Mucosa of descending colon (tissue), 3 donors: Measurements from ENCODE around the gene MADD. TPM values are rescaled to one million over a fixed set of nuclear protein-coding genes. Genes with fewer than 3 reads are reported as not detected.

Source experiments
- ATAC-seq: fragments of 200-7000 bp; cut with Tn5 transposase; one replicate; pipeline ENCODE4 v1.9.1; 2020; ENCODE audit warnings: mild to moderate bottlenecking, moderate library complexity
- DNase-seq, 3 donors: peaks; one replicate each; pipeline ENCODE4 v3.0.0-alpha.2; 2020
- H3K36me3 ChIP-seq: fragments of 200-600 bp; one replicate; pipeline ENCODE4 v1.8.0; 2021; ENCODE audit warnings: low read depth, mild to moderate bottlenecking
- H3K4me1 ChIP-seq: fragments of 200-600 bp; one replicate; pipeline ENCODE4 v1.8.0; 2021; ENCODE audit warnings: low read depth, mild to moderate bottlenecking
- H3K4me3 ChIP-seq: fragments of 200-600 bp; one replicate; pipeline ENCODE4 v1.8.0; 2021; ENCODE audit warnings: mild to moderate bottlenecking
- H3K9me3 ChIP-seq: fragments of 200-600 bp; one replicate; pipeline ENCODE4 v1.8.0; 2021; ENCODE audit warnings: mild to moderate bottlenecking
- intact Hi-C, 2 donors: fragments of 100-400 bp; cut with DNase I in 1 of 2; cut with micrococcal nuclease in 1 of 2; formaldehyde crosslinking; loops; one replicate each; pipeline versions ENCODE4 v1.11.0 to v1.11.1; 2022; cut with DNase I, micrococcal nuclease
- total RNA-seq, 3 donors: library from RNA; stranded (reverse); fragmentation: NEBNext Ultra II Directional in 2 of 3; extraction: Animal tissue kit (Norgen Biotek cat#: 25700) in 2 of 3; gene quantifications; one replicate each; pipeline versions ENCODE4 v1.2.1 to v1.2.4, GENCODE V29; 2021 to 2023
- TF ChIP-seq, protein P1 (sequence below): fragments of 200-600 bp; IDR thresholded peaks from one replicate; pipeline ENCODE4 v1.8.0; 2022; ENCODE audit warnings: antibody characterized with exemption, mild to moderate bottlenecking
- donor health status: DM: no; HTN: no; CAD: no; lungs with moderate emphysema.
- donor health status: DM: no; HTN: no; CAD: no.
- donor health status: DM: no; HTN: yes; CAD: no.

The MADD gene
- total RNA-seq, 3 donors from 2014 or later = 45.0 to 69.6 (median 67.3) TPM

DNA sequence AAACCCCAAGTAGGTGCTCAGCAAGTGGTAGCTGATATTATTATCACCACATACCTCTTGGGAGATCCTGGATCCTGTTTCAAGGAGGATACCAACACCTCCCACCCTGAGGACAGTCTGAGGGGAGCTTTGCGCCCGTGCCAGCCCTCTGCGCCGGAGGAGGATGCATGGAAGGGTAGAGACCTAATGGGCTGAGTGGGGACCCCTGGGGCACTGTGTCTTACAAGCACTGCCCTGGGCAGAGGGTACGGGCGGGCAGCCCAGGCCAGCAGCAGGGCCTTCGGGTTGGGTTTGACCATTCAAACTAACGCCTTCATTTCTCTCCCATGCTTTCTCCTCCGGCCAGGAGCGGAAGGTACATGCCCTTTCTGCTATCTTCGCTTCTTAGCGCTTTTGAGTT, 56.3 kb downstream of the MADD start:
- Histone ChIP-seq H3K4me3 (no peak overlapping the region), H3K9me3 (no peaks in the 10 kb centered on the region), H3K36me3 (peaks cover 4% of the 10 kb centered on the region), H3K4me1 (peaks cover 3% of the 10 kb centered on the region)
- TF ChIP-seq, protein P1, sequence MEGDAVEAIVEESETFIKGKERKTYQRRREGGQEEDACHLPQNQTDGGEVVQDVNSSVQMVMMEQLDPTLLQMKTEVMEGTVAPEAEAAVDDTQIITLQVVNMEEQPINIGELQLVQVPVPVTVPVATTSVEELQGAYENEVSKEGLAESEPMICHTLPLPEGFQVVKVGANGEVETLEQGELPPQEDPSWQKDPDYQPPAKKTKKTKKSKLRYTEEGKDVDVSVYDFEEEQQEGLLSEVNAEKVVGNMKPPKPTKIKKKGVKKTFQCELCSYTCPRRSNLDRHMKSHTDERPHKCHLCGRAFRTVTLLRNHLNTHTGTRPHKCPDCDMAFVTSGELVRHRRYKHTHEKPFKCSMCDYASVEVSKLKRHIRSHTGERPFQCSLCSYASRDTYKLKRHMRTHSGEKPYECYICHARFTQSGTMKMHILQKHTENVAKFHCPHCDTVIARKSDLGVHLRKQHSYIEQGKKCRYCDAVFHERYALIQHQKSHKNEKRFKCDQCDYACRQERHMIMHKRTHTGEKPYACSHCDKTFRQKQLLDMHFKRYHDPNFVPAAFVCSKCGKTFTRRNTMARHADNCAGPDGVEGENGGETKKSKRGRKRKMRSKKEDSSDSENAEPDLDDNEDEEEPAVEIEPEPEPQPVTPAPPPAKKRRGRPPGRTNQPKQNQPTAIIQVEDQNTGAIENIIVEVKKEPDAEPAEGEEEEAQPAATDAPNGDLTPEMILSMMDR = no peak
- DNase-seq = no peak
- intact Hi-C loops = no loop called here
- no peak for ATAC-seq

GRCh38 chr11:47327025-47327424, 57.1 kb downstream of the MADD start:
- peaks cover 8% of the 10 kb centered on the region for H3K4me1 ChIP-seq
- ATAC-seq (no peak), DNase-seq (no peak)
- TF ChIP-seq, protein P1 = no peak
- intact Hi-C loops = no loop called here
- peaks cover 4% of the 10 kb centered on the region for H3K36me3 ChIP-seq
- H3K9me3 ChIP-seq = no peaks in the 10 kb centered on the region
- H3K4me3 ChIP-seq = no peak overlapping the region

DNA sequence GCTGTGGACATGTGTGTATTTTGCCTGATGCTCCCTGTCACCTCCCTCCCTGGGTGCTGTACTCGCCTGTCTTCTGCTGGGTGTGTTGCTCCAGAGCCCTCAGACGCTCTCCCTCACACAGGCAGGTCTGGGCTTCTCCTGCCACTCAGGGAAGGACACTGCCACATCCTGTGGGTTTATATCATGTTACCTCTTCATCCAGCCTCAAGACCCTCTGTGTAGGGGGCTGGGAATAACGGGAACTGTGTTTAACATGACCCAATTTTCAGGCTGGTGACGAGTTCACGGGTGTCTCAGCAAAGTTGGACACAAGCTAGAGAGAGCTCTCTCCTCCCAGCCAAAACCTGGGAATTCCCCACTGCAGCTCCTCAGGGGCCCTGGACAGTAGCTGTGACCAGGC, 58.0 kb downstream of the MADD start:
- H3K36me3 ChIP-seq = peaks cover 4% of the 10 kb centered on the region
- TF ChIP-seq, protein P1 = no peak
- intact Hi-C loops = no loop called here
- ATAC-seq (no peak), DNase-seq (no peak)
- no peaks in the 10 kb centered on the region for H3K9me3 ChIP-seq
- no peak overlapping the region for H3K4me3 ChIP-seq
- H3K4me1 ChIP-seq = peaks cover 9% of the 10 kb centered on the region

DNA sequence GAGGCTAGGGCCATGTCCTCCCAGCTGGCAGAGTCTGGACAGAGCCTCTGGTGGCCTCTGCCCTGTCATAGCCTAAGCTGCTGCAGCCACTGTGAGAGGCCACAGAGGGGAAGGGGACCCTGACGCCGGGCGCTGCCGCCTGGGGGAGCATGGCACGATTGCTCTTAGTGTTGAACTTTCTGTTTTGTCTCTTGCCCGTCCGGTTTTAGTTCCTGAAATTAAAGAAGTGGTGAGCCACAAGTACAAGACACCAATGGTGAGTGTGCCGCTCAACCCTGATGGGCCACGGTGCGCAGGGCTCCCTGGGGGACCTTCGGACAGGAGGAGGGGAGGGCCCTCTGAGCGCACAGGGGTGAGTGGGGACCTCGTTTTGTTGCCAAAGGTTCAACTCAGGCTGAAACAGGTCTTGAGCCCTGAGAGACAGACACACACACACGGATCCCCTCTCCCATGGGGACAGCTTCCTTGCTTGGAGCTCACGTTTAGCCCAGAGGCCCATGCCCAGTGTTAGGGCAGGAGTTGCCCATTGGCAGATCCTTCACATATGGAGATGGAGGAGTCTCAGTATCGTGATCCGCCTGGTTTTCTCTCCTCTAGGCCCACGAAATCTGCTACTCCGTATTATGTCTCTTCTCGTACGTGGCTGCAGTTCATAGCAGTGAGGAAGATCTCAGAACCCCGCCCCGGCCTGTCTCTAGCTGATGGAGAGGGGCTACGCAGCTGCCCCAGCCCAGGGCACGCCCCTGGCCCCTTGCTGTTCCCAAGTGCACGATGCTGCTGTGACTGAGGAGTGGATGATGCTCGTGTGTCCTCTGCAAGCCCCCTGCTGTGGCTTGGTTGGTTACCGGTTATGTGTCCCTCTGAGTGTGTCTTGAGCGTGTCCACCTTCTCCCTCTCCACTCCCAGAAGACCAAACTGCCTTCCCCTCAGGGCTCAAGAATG, 58.8 kb downstream of the MADD start:
- no peak for DNase-seq
- TF ChIP-seq, protein P1 = no peak
- H3K4me3 ChIP-seq = no peak overlapping the region
- peaks cover 4% of the 10 kb centered on the region for H3K36me3 ChIP-seq
- H3K9me3 ChIP-seq = no peaks in the 10 kb centered on the region
- intact Hi-C loops = no loop called here
- H3K4me1 ChIP-seq = peaks cover 9% of the 10 kb centered on the region
- ATAC-seq = no peak

DNA sequence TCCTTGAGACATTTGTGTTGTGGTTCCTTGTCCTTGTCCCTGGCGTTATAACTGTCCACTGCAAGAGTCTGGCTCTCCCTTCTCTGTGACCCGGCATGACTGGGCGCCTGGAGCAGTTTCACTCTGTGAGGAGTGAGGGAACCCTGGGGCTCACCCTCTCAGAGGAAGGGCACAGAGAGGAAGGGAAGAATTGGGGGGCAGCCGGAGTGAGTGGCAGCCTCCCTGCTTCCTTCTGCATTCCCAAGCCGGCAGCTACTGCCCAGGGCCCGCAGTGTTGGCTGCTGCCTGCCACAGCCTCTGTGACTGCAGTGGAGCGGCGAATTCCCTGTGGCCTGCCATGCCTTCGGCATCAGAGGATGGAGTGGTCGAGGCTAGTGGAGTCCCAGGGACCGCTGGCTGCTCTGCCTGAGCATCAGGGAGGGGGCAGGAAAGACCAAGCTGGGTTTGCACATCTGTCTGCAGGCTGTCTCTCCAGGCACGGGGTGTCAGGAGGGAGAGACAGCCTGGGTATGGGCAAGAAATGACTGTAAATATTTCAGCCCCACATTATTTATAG, 59.6 kb downstream of the MADD start:
- DNase-seq = no peak
- intact Hi-C loops = no loop called here
- H3K36me3 ChIP-seq = peaks cover 4% of the 10 kb centered on the region
- ATAC-seq = no peak
- TF ChIP-seq, protein P1 = no peak
- H3K4me3 ChIP-seq = no peak overlapping the region
- peaks cover 9% of the 10 kb centered on the region for H3K4me1 ChIP-seq
- no peaks in the 10 kb centered on the region for H3K9me3 ChIP-seq
